GM18861 (cell line): Measurements from ENCODE around the gene PHACTR1.

ENCODE experiments used
- ATAC-seq: cut with Tn5 transposase; IDR thresholded peaks from one replicate; pipeline ENCODE4 v1.9.1; 2021; ENCODE audit not compliant: unreplicated experiment

Gene PHACTR1

GRCh38 chr6:13094781-13095425 lies 378.3 kb downstream of the PHACTR1 start:
- no peak for ATAC-seq

GRCh38 chr6:13096084-13096483 lies 379.5 kb downstream of the PHACTR1 start:
- ATAC-seq, result no peak

GRCh38 chr6:13097454-13097853 lies 380.9 kb downstream of the PHACTR1 start:
- ATAC-seq, result no peak

- no peak for ATAC-seq
These were observed 381.4 kb downstream of the PHACTR1 start for GRCh38 chr6:13098006-13098405.

GRCh38 chr6:13098793-13099570 lies 382.4 kb downstream of the PHACTR1 start:
- no peak for ATAC-seq

- no peak for ATAC-seq
These were observed 383.2 kb downstream of the PHACTR1 start for GRCh38 chr6:13099771-13100170.

GRCh38 chr6:13101409-13101808 lies 384.8 kb downstream of the PHACTR1 start:
- ATAC-seq, result no peak

GRCh38 chr6:13101985-13102384 lies 385.4 kb downstream of the PHACTR1 start:
- ATAC-seq, result no peak

- ATAC-seq, result no peak
These were observed 386.6 kb downstream of the PHACTR1 start for GRCh38 chr6:13103169-13103568.

GRCh38 chr6:13105139-13105538 lies 388.6 kb downstream of the PHACTR1 start:
- ATAC-seq, result no peak

GRCh38 chr6:13112921-13113320 lies 396.4 kb downstream of the PHACTR1 start:
- ATAC-seq, result no peak

GRCh38 chr6:13113376-13113775 lies 396.8 kb downstream of the PHACTR1 start:
- ATAC-seq, result no peak

GRCh38 chr6:13113981-13114593 lies 397.5 kb downstream of the PHACTR1 start:
- no peak for ATAC-seq

GRCh38 chr6:13116155-13116554 lies 399.6 kb downstream of the PHACTR1 start:
- ATAC-seq, result no peak

- ATAC-seq, result no peak
These were observed 401.0 kb downstream of the PHACTR1 start for GRCh38 chr6:13117570-13117969.

- no peak for ATAC-seq
These were observed 403.0 kb downstream of the PHACTR1 start for GRCh38 chr6:13119549-13119948.

GRCh38 chr6:13120483-13121482 lies 404.2 kb downstream of the PHACTR1 start:
- no peak for ATAC-seq

GRCh38 chr6:13124131-13124530 lies 407.6 kb downstream of the PHACTR1 start:
- no peak for ATAC-seq

GRCh38 chr6:13125841-13126240 lies 409.3 kb downstream of the PHACTR1 start:
- no peak for ATAC-seq

GRCh38 chr6:13131935-13132661 lies 415.5 kb downstream of the PHACTR1 start:
- ATAC-seq, result no peak
